ENCODE results near the gene GABRQ. TPM values are rescaled to one million over a fixed set of nuclear protein-coding genes. Genes with fewer than 3 reads are reported as not detected.
"Not testable (repeated sequence)": the region's sequence is repeated elsewhere in the genome, so short reads cannot be mapped to it uniquely, and the experiment has no call there.

Gene GABRQ
- total RNA-seq, 1 donor from 2014 or later = not detected

DNA sequence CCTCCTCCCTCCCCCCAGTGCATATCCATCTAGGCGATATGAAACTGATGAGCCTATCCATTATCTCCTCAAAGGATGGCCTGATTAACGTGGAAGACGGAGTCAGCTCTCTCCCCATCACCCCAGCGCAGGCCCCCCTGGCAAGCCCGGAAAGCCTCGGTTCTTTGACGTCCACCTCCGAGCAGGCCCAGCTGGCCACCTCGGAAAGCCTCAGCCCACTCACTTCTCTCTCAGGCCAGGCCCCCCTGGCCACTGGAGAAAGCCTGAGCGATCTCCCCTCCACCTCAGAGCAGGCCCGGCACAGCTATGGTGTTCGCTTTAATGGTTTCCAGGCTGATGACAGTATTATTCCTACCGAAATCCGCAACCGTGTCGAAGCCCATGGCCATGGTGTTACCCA, 14.8 kb downstream of the GABRQ start:
- ATAC-seq (no peak), DNase-seq (no peak)
- intact Hi-C loops (cut with micrococcal nuclease) = no loop called here

GRCh38 chrX:152656087-152656486, 18.4 kb downstream of the GABRQ start:
- no peak for DNase-seq
- no peak for ATAC-seq
- intact Hi-C loops (cut with micrococcal nuclease) = no loop called here

DNA sequence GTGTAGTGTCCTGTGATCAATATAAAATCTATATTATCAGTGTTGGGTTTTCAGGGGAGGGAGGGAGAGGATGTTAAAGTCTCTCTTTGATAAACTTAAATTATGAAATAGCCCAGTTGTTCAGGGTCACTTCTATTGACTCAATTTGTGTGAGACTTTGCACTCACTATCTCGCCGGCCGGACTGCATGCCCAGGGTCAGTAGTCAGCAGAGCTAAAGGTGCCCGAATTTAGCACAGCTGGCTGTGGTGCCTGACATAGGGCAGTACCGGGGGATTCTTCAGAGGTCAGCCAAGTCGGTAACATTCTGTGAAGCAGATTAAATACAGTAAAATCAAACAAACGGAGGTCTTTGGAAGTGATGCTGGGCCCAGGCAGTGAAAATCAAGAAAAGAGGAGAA, 19.2 kb downstream of the GABRQ start:
- DNase-seq = no peak

GRCh38 chrX:152658302-152658701, 20.6 kb downstream of the GABRQ start:
- no peak for DNase-seq
- intact Hi-C loops (cut with micrococcal nuclease) = no loop called here
- ATAC-seq = no peak

More for the DNA sequence above, 19.2 kb downstream of the GABRQ start:
- intact Hi-C loops (cut with micrococcal nuclease) = no loop called here
- no peak for ATAC-seq

- intact Hi-C loops (cut with micrococcal nuclease) = no loop called here
- ATAC-seq (no peak), DNase-seq (no peak)
Measured at GRCh38 chrX:152663086-152663485, 25.4 kb downstream of the GABRQ start.

- no peak for ATAC-seq
- intact Hi-C loops (cut with micrococcal nuclease) = no loop called here
Measured at GRCh38 chrX:152674135-152674534, 36.4 kb downstream of the GABRQ start.

DNA sequence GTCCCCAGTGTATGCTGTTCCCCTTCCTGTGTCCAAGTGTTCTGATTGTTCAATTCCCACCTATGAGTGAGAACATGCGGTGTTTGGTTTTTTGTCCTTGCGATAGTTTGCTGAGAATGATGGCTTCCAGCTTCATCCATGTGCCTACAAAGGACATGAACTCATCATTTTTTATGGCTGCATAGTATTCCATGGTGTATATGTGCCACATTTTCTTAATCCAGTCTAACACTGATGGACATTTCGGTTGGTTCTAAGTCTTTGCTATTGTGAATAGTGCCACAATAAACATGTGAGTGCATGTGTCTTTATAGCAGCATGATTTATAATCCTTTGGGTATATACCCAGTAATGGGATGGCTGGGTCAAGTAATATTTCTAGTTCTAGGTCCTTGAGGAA, 37.0 kb downstream of the GABRQ start:
- ATAC-seq; DNase-seq; intact Hi-C loops (cut with micrococcal nuclease): not testable (repeated sequence)

More at GRCh38 chrX:152674135-152674534, 36.4 kb downstream of the GABRQ start:
- DNase-seq = no peak

DNA sequence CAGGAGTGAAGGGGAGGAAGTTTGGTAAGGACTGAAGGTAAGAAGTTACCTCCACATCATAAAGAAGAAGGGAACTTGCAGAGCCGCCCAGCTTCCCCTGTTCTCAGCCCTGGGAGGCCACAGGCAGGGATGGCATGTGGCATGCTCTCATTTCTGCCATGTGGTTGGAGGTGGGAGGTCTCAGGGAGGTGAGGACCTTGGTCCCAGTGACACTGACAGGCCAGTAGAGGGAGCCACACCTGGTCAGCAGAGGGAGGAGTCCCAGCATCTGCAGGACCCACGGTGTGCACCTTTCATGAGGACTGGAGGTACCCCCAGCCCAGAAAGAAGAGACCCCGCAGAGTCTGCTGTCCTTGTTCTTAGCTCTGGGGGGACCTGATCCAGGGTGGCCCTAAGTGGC, 43.3 kb downstream of the GABRQ start:
- ATAC-seq; DNase-seq; intact Hi-C loops (cut with micrococcal nuclease): not testable (repeated sequence)

DNA sequence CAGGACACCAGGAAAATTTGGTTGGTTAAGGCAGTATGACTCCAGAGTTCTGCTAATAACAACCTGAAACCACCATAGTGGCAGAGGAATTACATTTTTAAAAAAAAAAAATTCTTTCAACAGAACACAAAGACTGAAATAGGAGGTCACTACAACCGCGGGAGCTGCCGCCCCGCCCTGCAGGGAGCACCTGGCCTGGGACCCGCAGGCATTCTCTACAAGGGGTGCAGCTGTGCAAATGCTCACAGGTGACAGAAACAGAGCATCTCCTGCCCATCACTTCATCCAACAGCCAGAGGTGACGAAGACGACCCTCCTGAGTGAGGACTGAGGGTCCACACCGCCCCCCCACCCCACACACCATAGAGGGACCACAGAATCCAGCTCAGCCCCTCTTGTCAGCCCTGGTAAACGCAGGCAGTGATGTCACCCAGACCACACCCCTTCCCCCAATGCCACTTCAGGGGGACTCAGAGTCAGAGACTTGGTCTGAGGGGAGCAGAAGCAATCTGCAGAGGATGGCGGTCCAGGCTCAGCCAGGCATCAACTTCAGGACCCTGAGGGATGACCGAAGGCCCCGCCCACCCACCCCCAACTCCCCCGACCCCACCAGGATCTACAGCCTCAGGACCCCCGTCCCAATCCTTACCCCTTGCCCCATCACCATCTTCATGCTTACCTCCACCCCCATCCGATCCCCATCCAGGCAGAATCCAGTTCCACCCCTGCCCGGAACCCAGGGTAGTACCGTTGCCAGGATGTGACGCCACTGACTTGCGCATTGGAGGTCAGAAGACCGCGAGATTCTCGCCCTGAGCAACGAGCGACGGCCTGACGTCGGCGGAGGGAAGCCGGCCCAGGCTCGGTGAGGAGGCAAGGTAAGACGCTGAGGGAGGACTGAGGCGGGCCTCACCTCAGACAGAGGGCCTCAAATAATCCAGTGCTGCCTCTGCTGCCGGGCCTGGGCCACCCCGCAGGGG, 60.5 kb downstream of the GABRQ start, which contains the start of gene MAGEA3:
MAGEA3 (plus strand) TSS at position 843 of the 980 bp plus-strand sequence. CDS start 2,039 bp downstream, outside the sequence.
- DNase-seq; ATAC-seq; intact Hi-C loops (cut with micrococcal nuclease): not testable (repeated sequence)

GRCh38 chrX:152700390-152700789, 62.7 kb downstream of the GABRQ start:
- DNase-seq; intact Hi-C loops (cut with micrococcal nuclease); ATAC-seq: not testable (repeated sequence)

- DNase-seq; ATAC-seq; intact Hi-C loops (cut with micrococcal nuclease): not testable (repeated sequence)
Measured at GRCh38 chrX:152706500-152706899, 68.8 kb downstream of the GABRQ start.

Other genes with a start within 250 kb of the GABRQ start
- not detected for gene GABRA3, start 186.6 kb upstream of the GABRQ start, total RNA-seq
- gene MAGEA3, start 60.9 kb downstream of the GABRQ start, total RNA-seq = not detected
- not detected for gene CSAG2, start 71.4 kb downstream of the GABRQ start, total RNA-seq
- gene MAGEA2B, start 76.7 kb downstream of the GABRQ start, total RNA-seq = not detected
- gene CSAG1, start 95.8 kb downstream of the GABRQ start, total RNA-seq = not detected
- not detected for gene MAGEA12, start 95.9 kb downstream of the GABRQ start, total RNA-seq
- not detected for gene MAGEA2, start 115.9 kb downstream of the GABRQ start, total RNA-seq
- not detected for gene CSAG3, start 121.3 kb downstream of the GABRQ start, total RNA-seq
- gene MAGEA6, start 131.8 kb downstream of the GABRQ start, total RNA-seq = not detected
- 27.9 TPM for gene CETN2, start 192.9 kb downstream of the GABRQ start, total RNA-seq
- 26.7 TPM for gene NSDHL, start 193.2 kb downstream of the GABRQ start, total RNA-seq

Data from left ventricle myocardium superior (tissue), 1 donor.